Measurements from ENCODE around the gene ADGRG2. TPM values are rescaled to one million over a fixed set of nuclear protein-coding genes. Genes with fewer than 3 reads are reported as not detected.

Gene ADGRG2
- total RNA-seq, 3 donors from 2014 or later (not counting 1 experiment from before 2014, with no cell fraction given): not detected

GRCh38 chrX:19130628-19131027 is 8.4 kb upstream of the ADGRG2 start:
- H3K4me1 Mint-ChIP-seq: no peaks in the 10 kb centered on the region

GRCh38 chrX:19129694-19130093 is 7.4 kb upstream of the ADGRG2 start:
- no peak overlapping the region for H3K27ac ChIP-seq (ENCODE audit: low read length)
- intact Hi-C loops (cut with micrococcal nuclease): no loop called here
- no peak overlapping the region for H3K4me3 Mint-ChIP-seq
- H3K27me3 Mint-ChIP-seq (ENCODE audit: low read depth in 2 of 2): peaks cover 3 to 15% of the 10 kb centered on the region in 2 donors
- no peak overlapping the region for H3K4me3 ChIP-seq (ENCODE audit: low read length)
- TF ChIP-seq CTCF (IDR thresholded peaks at IDR 0.05): no peak
- no peaks in the 10 kb centered on the region for H3K27me3 ChIP-seq (ENCODE audit: control insufficient read depth, insufficient read depth, low read length)
- H3K36me3 ChIP-seq (ENCODE audit: control insufficient read depth, insufficient read depth, low read length): no peaks in the 10 kb centered on the region
- no peaks in the 10 kb centered on the region for H3K9me3 Mint-ChIP-seq
- DNase-seq (no peak), ATAC-seq (no peak)
- H3K36me3 Mint-ChIP-seq: no peaks in the 10 kb centered on the region
- H3K9me3 ChIP-seq (ENCODE audit: control insufficient read depth, insufficient read depth, low read length): no peaks in the 10 kb centered on the region
- H3K4me1 Mint-ChIP-seq: no peaks in the 10 kb centered on the region
- 100% methylated on average over 2 of the region's 3 CpGs for WGBS (ENCODE audit: insufficient coverage)
- H3K27ac Mint-ChIP-seq: no peak overlapping the region
- no peaks in the 10 kb centered on the region for H3K4me1 ChIP-seq (ENCODE audit: control insufficient read depth, insufficient read depth, low read length)

More at GRCh38 chrX:19130628-19131027, 8.4 kb upstream of the ADGRG2 start:
- H3K9me3 Mint-ChIP-seq: no peaks in the 10 kb centered on the region
- no peak for ATAC-seq
- no peak for DNase-seq
- Histone ChIP-seq H3K27me3 (ENCODE audit: control insufficient read depth, insufficient read depth, low read length) (no peaks in the 10 kb centered on the region), H3K27ac (ENCODE audit: low read length) (no peak overlapping the region), H3K4me3 (ENCODE audit: low read length) (no peak overlapping the region), H3K36me3 (ENCODE audit: control insufficient read depth, insufficient read depth, low read length) (no peaks in the 10 kb centered on the region), H3K9me3 (ENCODE audit: control insufficient read depth, insufficient read depth, low read length) (no peaks in the 10 kb centered on the region), H3K4me1 (ENCODE audit: control insufficient read depth, insufficient read depth, low read length) (no peaks in the 10 kb centered on the region)
- H3K36me3 Mint-ChIP-seq: no peaks in the 10 kb centered on the region
- no peak for TF ChIP-seq CTCF (IDR thresholded peaks at IDR 0.05)
- WGBS (ENCODE audit: insufficient coverage): 98% methylated on average over 4 of the region's 4 CpGs
- no peak overlapping the region for H3K27ac Mint-ChIP-seq
- intact Hi-C loops (cut with micrococcal nuclease): no loop called here
- H3K27me3 Mint-ChIP-seq (ENCODE audit: low read depth in 2 of 2): peaks cover 3 to 6% of the 10 kb centered on the region in 2 donors
- H3K4me3 Mint-ChIP-seq: no peak overlapping the region

- Histone ChIP-seq H3K4me3 (ENCODE audit: low read length) (no peak overlapping the region), H3K9me3 (ENCODE audit: control insufficient read depth, insufficient read depth, low read length) (no peaks in the 10 kb centered on the region), H3K4me1 (ENCODE audit: control insufficient read depth, insufficient read depth, low read length) (no peaks in the 10 kb centered on the region), H3K36me3 (ENCODE audit: control insufficient read depth, insufficient read depth, low read length) (no peaks in the 10 kb centered on the region), H3K27me3 (ENCODE audit: control insufficient read depth, insufficient read depth, low read length) (peaks cover 5% of the 10 kb centered on the region), H3K27ac (ENCODE audit: low read length) (no peak overlapping the region)
- TF ChIP-seq CTCF (IDR thresholded peaks at IDR 0.05): no peak
- intact Hi-C loops (cut with micrococcal nuclease): no loop called here
- Mint-ChIP-seq H3K9me3 (no peaks in the 10 kb centered on the region), H3K27me3 (ENCODE audit: low read depth in 2 of 2) (peaks cover 12 to 28% of the 10 kb centered on the region in 2 donors), H3K4me3 (no peak overlapping the region), H3K27ac (no peak overlapping the region), H3K4me1 (no peaks in the 10 kb centered on the region), H3K36me3 (no peaks in the 10 kb centered on the region)
- ATAC-seq: no peak
- 55% methylated on average over 5 of the region's 5 CpGs for whole genome bisulfite sequencing (ENCODE audit: insufficient coverage)
- DNase-seq: no peak
Measured at GRCh38 chrX:19127649-19128168, 5.4 kb upstream of the ADGRG2 start.

- TF ChIP-seq CTCF (IDR thresholded peaks at IDR 0.05): no peak
- H3K9me3 Mint-ChIP-seq: no peaks in the 10 kb centered on the region
- peak overlapping the region; percentile 35 for H3K4me3 Mint-ChIP-seq
- Histone ChIP-seq H3K4me3 (ENCODE audit: low read length) (no peak overlapping the region), H3K36me3 (ENCODE audit: control insufficient read depth, insufficient read depth, low read length) (no peaks in the 10 kb centered on the region), H3K27me3 (ENCODE audit: control insufficient read depth, insufficient read depth, low read length) (peaks cover 9% of the 10 kb centered on the region), H3K9me3 (ENCODE audit: control insufficient read depth, insufficient read depth, low read length) (no peaks in the 10 kb centered on the region), H3K27ac (ENCODE audit: low read length) (no peak overlapping the region), H3K4me1 (ENCODE audit: control insufficient read depth, insufficient read depth, low read length) (peaks cover 3% of the 10 kb centered on the region)
- 5% methylated on average over 28 of the region's 35 CpGs for WGBS (ENCODE audit: insufficient coverage)
- peaks cover 22 to 67% of the 10 kb centered on the region in 2 donors for H3K27me3 Mint-ChIP-seq (ENCODE audit: low read depth in 2 of 2)
- no peak overlapping the region for H3K27ac Mint-ChIP-seq
- H3K36me3 Mint-ChIP-seq: no peaks in the 10 kb centered on the region
- no peak for ATAC-seq
- no peaks in the 10 kb centered on the region for H3K4me1 Mint-ChIP-seq
- DNase-seq: no peak
- intact Hi-C loops (cut with micrococcal nuclease): no loop called here
Measured at GRCh38 chrX:19122641-19123009, 357 bp upstream of the ADGRG2 start.

Measured in natural killer cell (primary cell).